MG63 (cell line): Measurements from ENCODE around the gene TNIK. TPM values are rescaled to one million over a fixed set of nuclear protein-coding genes. Genes with fewer than 3 reads are reported as not detected.
"Not testable (repeated sequence)": the region's sequence is repeated elsewhere in the genome, so short reads cannot be mapped to it uniquely, and the experiment has no call there.

Experiments
- DNase-seq: peaks from one replicate; pipeline ENCODE4 v3.0.0-alpha.2; 2020
- H3K27me3 ChIP-seq: fragments of 250-450 bp; sonication (Bioruptor Pico); 2 replicates; pipeline ENCODE4 v1.5.1; 2020; ENCODE audit warnings: mild to moderate bottlenecking, moderate library complexity
- H3K36me3 ChIP-seq: fragments of 250-450 bp; sonication (Bioruptor Pico); 2 replicates; pipeline ENCODE4 v1.5.1; 2020; ENCODE audit warnings: mild to moderate bottlenecking, moderate library complexity
- H3K4me3 ChIP-seq: fragments of 250-450 bp; sonication (Bioruptor Pico); 2 replicates; pipeline ENCODE4 v1.5.1; 2020; ENCODE audit warnings: mild to moderate bottlenecking, moderate library complexity
- H3K9me3 ChIP-seq: fragments of 250-450 bp; sonication (Bioruptor Pico); 2 replicates; pipeline ENCODE4 v1.5.1; 2020; ENCODE audit warnings: mild to moderate bottlenecking, moderate library complexity
- total RNA-seq: library from RNA; depleted of rRNA; stranded (reverse); fragments of >200 nt; shearing (Covaris generic); gene quantifications from 2 replicates; pipeline ENCODE4 v1.2.3, GENCODE V29; 2014; ENCODE audit warnings: low replicate concordance

Gene TNIK
- total RNA-seq, 1 experiment from 2014 or later, result 0.07 TPM

DNA sequence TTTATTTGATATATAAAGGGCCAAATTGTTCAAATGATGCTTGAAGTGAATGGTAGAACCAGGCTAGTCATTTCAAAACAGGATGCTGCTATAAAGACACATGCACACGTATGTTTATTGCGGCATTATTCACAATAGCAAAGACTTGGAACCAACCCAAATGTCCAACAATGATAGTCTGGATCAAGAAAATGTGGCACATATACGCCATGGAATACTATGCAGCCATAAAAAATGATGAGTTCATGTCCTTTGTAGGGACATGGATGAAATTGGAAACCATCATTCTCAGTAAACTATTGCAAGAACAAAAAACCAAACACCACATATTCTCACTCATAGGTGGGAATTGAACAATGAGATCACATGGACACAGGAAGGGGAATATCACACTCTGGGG lies 172.4 kb downstream of the TNIK start:
- not testable (repeated sequence) for H3K4me3 ChIP-seq, H3K9me3 ChIP-seq, DNase-seq, H3K36me3 ChIP-seq, H3K27me3 ChIP-seq

DNA sequence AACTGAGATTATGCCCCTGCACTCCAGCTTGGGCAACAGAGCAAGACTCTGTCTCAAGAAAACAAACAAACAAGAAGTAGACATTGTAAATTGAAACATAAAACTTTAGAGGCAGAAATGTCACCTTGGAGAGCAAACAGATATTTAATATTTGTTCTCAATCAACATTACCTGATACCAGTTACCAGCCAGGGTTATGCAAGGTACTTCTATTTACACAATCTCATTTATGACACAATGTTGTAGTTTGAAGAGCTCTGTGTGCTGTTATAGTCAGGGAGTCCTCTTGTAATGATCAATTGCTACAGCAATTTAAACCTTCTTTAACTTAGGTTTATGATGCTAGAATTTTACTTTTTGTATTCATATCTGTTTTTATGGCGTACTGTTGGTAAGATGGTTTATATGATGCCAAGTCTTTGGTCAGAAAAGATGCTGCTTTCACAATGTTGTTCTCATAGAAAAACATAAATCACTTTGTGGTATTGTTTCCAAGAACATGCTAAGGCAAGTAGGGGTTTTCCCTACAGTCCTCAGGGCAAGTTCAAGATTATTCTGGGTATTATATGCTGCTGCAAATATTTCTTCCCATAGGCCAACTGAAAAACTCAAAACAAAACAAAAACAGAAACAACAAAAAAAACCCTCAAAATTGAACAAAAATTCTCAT lies 173.5 kb downstream of the TNIK start:
- no peaks in the 10 kb centered on the region for H3K9me3 ChIP-seq
- no peaks in the 10 kb centered on the region for H3K27me3 ChIP-seq
- H3K4me3 ChIP-seq, result no peak overlapping the region
- H3K36me3 ChIP-seq, result no peaks in the 10 kb centered on the region
- DNase-seq, result no peak

DNA sequence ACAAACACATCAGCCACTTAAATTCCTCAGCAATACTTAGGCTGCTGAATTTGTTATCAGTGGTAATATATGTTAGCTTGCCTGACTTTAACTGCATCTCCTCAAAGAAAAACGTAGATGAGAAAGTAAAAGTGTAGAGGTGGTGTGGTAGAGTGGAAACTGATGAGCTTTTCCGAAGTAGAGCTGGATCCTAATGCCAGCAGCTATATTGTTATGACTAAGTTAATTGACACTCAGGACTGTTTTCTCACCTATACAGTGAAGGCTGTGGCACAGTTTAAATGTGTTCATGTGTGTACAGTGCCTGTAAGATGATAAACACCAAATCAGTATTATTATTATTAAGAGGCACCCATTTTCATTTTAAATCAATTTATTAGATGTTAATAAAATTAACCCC lies 174.9 kb downstream of the TNIK start:
- no peak for DNase-seq
- Histone ChIP-seq H3K9me3 (no peaks in the 10 kb centered on the region), H3K36me3 (no peaks in the 10 kb centered on the region), H3K27me3 (no peaks in the 10 kb centered on the region), H3K4me3 (no peak overlapping the region)

DNA sequence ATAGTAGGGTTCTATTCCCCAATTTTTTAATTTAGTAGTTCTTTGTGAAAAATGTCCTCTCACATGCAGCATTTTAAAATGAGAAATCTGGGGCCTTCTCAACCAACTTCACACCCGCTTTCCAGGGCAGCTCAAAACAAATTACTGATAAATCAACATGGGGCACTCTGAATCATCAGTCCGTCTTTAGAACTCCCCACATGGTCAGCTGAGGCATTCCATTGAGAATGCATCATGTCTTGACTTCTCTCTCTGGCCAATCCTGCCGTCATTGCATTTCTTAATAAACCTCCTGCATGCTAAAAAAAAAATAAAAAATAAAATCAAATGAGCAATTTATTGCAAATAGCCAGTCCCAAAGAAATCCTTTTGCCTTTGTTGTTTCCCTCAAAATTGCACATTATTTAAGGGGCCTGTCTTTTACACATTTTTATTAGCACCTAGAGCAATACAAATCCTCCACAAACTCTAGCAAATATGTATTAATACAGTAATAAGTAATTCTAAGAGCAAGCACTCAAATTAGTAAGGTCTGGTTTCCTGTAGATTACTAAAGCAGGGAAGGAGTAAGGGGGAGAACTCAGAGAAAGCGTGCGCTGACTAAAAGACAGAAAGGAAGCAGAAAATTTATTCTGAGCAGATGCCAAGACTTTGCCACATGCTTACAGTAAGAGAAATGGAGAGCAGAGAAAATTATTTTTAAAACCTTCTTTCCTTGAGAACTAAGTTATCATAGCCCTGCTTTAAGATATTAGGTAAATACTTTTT lies 175.7 kb downstream of the TNIK start:
- Histone ChIP-seq H3K27me3 (no peaks in the 10 kb centered on the region), H3K9me3 (no peaks in the 10 kb centered on the region), H3K4me3 (no peak overlapping the region), H3K36me3 (no peaks in the 10 kb centered on the region)
- DNase-seq, result peak; percentile 81

DNA sequence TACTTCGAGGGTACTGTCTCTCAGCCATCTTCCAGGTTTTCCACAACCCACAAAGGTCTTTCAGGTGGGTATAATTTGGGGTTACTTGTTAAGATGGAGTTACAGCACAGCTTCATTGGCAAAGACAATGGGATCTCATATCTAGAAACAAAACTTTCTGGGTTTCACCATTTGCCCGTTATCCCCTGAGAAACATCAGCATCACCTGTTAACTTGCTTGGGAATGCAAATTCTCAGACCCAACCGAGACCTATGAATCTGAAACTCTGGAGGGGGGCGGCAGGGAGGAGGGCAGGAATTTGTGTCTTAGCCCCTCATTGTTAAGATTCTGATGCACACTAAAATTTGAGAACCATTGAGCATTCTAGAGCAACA lies 176.4 kb downstream of the TNIK start:
- Histone ChIP-seq H3K9me3 (no peaks in the 10 kb centered on the region), H3K4me3 (no peak overlapping the region), H3K36me3 (no peaks in the 10 kb centered on the region), H3K27me3 (no peaks in the 10 kb centered on the region)
- DNase-seq, result no peak

DNA sequence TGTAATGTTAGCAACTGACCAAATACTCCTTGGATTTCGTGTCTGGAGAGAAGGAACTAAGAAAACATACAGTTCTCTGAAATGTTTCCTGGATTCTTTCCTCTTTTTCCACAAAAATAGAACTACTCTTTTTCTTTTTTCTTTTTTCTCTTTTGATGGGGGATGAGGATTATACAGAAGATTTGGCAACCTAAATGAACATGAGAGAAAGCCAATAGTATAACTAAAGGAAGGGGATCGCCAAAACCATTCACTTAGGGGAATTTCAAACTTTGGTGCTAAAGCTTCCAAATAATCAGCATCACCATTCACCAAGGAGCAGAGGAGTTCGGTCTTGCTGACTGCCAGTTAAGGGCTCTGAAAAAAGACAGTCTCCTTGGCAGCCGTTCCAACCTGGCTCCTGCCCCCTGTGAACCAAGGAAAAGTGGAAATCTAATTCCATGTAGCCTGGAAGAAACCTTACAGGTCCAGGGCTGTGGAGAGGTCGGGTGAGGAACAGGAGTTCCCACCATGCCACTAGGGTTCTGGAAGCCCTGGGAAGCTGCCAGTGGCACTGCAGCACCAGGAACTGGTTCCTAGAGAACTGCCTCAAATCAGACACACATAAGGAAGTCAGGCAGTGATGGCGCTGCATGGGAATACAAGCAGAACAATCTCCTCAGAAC lies 176.9 kb downstream of the TNIK start:
- DNase-seq, result peak; percentile 29
- Histone ChIP-seq H3K36me3 (no peaks in the 10 kb centered on the region), H3K9me3 (no peaks in the 10 kb centered on the region), H3K4me3 (no peak overlapping the region), H3K27me3 (no peaks in the 10 kb centered on the region)

DNA sequence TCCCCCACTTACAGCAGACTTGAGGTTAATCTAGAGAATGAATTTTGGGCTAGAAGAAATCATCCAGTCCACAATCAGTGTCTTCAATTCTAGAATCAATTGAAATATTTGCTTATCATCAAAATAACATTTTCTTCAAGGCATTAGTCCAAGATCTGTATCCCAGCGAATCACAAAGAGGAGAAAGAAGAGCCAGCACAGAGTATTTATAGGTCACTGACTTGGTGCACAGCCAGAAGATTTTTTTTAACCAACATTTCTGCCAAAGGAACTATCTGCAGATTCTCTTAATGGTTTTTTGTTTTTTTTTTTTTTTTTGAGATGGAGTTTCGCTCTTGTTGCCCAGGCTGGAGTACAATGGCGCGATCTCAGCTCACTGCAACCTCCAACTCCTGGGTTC lies 178.2 kb downstream of the TNIK start:
- DNase-seq, result peak; percentile 18
- Histone ChIP-seq H3K4me3 (no peak overlapping the region), H3K36me3 (no peaks in the 10 kb centered on the region), H3K27me3 (no peaks in the 10 kb centered on the region), H3K9me3 (no peaks in the 10 kb centered on the region)

DNA sequence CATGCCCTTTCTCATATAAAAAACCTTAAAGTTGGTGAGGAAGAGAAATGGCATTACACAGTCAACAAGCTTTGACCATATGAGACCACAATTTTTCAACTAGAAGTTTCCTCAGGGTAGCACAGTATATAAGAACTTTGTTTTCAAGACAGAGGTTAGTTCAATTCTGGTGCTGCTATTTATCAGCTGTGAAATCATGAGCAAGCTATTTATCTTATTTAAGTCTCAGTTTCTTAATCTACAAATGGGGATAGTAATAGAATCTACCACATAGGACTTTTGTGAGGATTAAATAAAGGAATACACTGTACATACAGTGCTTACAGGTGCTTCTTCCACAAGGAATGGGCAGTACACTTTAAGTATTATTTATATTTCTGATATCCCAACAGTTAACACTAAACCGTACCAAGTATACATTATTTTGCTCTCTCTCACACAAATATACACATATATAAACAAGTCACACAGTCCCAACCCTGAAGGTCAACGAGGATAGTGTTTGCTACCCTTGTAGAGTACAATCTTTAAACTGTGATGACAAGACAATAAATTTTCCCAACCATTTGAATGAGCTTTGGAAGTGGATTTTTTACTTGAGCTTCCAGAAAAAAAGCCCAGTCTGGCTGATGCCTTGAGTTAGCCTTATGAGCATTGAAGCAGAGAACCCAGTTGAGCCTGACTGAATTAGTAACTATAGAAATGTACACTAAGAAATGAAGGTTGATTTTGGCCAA lies 178.8 kb downstream of the TNIK start:
- H3K4me3 ChIP-seq, result no peak overlapping the region
- H3K9me3 ChIP-seq, result no peaks in the 10 kb centered on the region
- no peaks in the 10 kb centered on the region for H3K27me3 ChIP-seq
- DNase-seq, result no peak
- no peaks in the 10 kb centered on the region for H3K36me3 ChIP-seq

DNA sequence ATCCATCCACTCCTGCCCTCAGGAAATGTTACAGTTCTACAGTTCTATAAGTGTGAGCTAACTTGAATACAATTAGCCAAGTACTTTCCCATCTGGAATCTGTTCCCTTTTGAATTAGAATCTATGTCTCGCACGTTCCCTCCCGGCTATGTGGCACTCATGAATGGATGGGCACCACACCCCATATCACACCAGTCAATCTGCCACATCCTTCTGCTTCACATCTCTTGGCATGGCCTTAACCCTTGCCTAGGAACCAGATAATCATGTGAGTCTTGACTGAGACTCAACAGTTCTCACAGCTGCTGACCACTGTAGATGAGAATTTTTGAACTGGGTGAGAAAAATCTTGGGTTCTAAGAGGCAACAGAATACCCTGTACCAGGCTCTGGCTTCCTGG lies 180.2 kb downstream of the TNIK start:
- no peak for DNase-seq
- Histone ChIP-seq H3K36me3 (no peaks in the 10 kb centered on the region), H3K4me3 (no peak overlapping the region), H3K9me3 (no peaks in the 10 kb centered on the region), H3K27me3 (no peaks in the 10 kb centered on the region)

DNA sequence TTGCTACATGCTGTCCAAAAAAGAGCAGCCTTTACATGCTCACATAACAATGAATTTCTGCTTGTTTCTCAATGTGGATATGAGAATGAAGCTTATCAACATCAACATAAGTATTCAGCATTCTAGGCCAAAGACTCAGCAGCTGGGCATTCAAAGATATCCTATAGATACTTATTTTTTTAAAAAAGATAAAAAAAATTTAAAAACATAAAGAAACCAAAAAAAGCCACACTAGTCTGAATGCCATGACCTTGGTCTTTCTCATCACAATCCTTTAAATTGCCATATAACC lies 182.0 kb downstream of the TNIK start:
- H3K27me3 ChIP-seq, result no peaks in the 10 kb centered on the region

DNA sequence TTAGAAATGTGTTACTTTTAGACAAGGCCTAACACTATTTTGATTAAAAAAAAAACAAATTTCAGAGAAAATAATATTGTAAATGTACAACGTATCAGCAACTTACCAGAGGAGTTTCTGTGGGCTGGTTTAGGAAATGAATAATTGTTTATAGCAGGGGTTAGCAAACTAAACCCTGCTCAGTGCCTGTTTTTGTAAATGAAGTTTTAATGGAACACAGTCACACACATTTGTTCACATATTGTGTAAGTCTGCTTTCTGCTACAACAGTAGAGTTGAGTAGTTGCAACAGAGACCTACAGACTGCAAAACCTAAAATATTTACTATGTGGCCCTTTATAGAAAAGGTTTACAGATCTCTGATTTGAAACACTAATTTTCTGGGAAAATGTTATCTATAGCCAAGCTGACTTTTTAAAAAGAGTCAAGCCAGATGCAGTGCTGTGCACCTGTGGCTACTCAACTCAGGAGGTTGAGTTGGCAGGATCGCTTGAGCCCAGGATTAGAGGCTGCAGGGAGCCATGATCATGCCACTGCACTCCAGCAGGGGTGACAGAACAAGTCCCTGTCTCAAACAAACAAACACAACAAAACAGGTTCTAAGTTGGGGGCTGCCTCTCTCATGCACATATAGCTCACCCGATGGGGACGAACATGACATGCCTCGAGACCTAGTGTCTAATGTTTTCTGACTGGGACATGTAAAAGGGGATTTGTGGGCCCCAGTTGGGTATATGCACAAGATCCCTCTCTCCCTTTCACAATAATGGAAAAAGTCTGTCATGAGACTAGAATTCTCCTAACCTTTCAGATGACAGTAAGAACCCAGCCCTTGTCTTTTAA lies 182.5 kb downstream of the TNIK start:
- Histone ChIP-seq H3K36me3 (no peaks in the 10 kb centered on the region), H3K4me3 (no peak overlapping the region), H3K27me3 (no peaks in the 10 kb centered on the region), H3K9me3 (no peaks in the 10 kb centered on the region)
- no peak for DNase-seq

More for the DNA sequence above, 182.0 kb downstream of the TNIK start:
- Histone ChIP-seq H3K9me3 (no peaks in the 10 kb centered on the region), H3K4me3 (no peak overlapping the region), H3K36me3 (no peaks in the 10 kb centered on the region)
- DNase-seq, result no peak

DNA sequence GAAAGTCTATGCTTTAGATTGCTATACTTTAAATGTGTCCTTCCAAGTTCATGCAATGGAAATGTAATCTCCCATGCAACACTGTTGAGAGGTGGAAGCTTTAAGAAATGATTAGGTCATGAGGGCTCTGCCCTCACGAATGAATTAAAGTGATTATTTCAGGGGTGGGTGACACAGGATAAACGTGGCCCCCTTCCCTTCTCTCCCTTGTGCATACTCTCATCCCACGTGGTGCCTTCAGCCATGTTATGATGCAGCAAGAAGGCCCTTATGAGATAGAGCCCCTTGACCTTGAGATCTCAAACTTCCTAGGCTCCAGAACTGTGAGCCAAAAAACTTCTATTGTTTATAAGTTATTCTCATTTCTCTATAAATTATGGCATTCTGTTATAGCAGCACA lies 183.3 kb downstream of the TNIK start:
- DNase-seq, result no peak
- no peaks in the 10 kb centered on the region for H3K27me3 ChIP-seq
- no peaks in the 10 kb centered on the region for H3K9me3 ChIP-seq
- no peaks in the 10 kb centered on the region for H3K36me3 ChIP-seq
- no peak overlapping the region for H3K4me3 ChIP-seq

DNA sequence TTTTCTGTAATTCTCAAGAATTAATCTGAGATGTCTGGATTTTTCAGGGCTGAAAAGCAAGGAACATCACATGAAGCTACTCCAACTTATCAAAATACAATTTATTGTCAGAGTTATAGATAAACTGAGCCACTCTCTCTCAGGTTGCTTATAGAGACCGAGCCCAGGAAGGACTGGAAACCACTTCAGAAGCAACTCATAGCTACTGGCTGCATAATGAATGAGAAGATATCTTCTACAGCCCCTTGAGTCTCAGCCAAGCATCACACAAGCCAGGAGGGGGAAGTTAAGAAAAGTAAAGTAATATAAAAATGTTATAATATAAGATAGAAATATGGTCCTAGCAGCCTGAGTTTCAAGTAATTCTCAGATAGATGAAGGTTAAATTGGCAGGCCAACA lies 186.0 kb downstream of the TNIK start:
- no peaks in the 10 kb centered on the region for H3K27me3 ChIP-seq
- no peak for DNase-seq
- H3K36me3 ChIP-seq, result no peaks in the 10 kb centered on the region

DNA sequence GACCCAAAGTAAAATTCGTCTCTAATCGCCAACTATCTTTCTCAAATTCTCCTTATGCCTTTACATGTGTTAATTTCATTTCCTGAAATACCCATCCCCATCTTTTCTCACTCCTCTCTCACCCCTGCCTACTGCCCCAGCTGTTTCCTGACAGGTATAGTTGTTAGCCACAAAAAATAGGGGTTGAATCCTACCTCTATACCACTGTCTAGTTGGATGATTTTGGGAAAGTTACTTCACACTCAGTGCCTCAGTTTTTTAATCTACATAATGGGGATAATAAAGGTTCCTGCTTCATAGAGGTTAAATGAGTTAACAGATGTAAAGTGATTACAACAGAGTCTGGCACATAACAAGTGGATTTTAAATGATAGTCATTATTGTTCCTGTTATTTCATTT lies 189.7 kb downstream of the TNIK start:
- Histone ChIP-seq H3K9me3 (no peaks in the 10 kb centered on the region), H3K27me3 (no peaks in the 10 kb centered on the region), H3K36me3 (no peaks in the 10 kb centered on the region), H3K4me3 (no peak overlapping the region)
- DNase-seq, result no peak

More for the DNA sequence above, 186.0 kb downstream of the TNIK start:
- H3K4me3 ChIP-seq, result no peak overlapping the region
- H3K9me3 ChIP-seq, result no peaks in the 10 kb centered on the region

DNA sequence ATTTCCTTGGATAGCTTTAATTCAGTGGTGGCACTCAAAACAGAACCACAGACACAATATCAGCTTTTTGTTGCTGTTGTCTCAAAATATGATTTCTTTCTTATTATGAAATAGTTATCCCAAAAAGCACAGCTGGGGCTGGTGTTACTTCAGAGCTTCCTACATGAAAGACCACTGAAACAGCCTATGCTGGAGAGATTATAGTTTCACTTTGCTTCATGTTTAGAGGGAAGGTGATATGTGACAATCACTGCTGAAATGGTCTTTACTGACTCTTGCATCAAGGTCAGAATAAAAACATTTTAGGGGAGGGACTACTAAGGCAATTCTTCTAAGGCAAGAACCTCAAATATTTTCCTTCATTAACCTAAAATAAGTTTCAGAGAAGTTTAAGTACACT lies 190.7 kb downstream of the TNIK start:
- Histone ChIP-seq H3K9me3 (no peaks in the 10 kb centered on the region), H3K27me3 (no peaks in the 10 kb centered on the region), H3K4me3 (0 out of 2 replicates have a peak overlapping the region, but pooled peaks have one; percentile 0), H3K36me3 (no peaks in the 10 kb centered on the region)
- no peak for DNase-seq

DNA sequence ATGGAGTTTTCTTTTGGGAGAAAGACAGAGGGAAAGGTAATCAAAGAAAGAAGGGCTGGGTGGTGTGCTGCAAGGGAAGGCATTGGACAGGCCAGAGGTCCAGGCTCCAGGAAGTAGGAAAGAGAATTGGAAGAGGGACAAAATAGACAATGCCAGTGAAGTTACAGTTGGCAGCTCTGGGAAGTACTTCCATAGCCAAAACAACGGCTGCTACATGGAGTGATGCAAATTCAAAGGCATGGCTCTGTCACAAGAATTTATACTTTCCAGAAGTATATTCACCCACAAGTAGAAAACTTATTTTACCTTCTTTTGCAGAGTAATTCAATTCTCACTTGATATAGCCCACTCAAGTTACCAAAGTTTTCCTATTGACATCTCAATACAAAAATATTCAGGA lies 191.5 kb downstream of the TNIK start:
- peak; percentile 11 for DNase-seq
- no peaks in the 10 kb centered on the region for H3K27me3 ChIP-seq
- H3K9me3 ChIP-seq, result no peaks in the 10 kb centered on the region
- no peaks in the 10 kb centered on the region for H3K36me3 ChIP-seq
- H3K4me3 ChIP-seq, result no peak overlapping the region
